ENCODE measurements around the gene POLG. TPM values are rescaled to one million over a fixed set of nuclear protein-coding genes. Genes with fewer than 3 reads are reported as not detected.

POLG gene
- total RNA-seq, 2 experiments from 2014 or later = 80.2 to 93.7 TPM

GRCh38 chr15:89330119-89330518 lies 4.5 kb downstream of the POLG start:
- H3K9me3 ChIP-seq (ENCODE audit: low read length) = no peaks in the 10 kb centered on the region
- TF ChIP-seq CTCF (conservative IDR thresholded peaks at IDR 0.05; ENCODE audit: low read length) = no peak
- TF ChIP-seq EZH2phosphoT487 (IDR thresholded peaks at IDR 0.05; ENCODE audit: borderline replicate concordance, low read depth, low read length) = no peak
- DNase-seq (ENCODE audit: low spot score) = no peak
- POLR2A ChIA-PET = no interaction called here
- H3K4me1 ChIP-seq (ENCODE audit: insufficient read depth, low read length, poor library complexity, severe bottlenecking) = peaks cover 33% of the 10 kb centered on the region
- peaks cover 25% of the 10 kb centered on the region for H4K20me1 ChIP-seq (ENCODE audit: insufficient read depth, low read length)
- H2AFZ ChIP-seq (ENCODE audit: low read length) = no peak overlapping the region
- intact Hi-C loops (cut with micrococcal nuclease; ENCODE audit: unreplicated experiment) = no loop called here
- no peak overlapping the region for H3K4me2 ChIP-seq (ENCODE audit: low read length)
- H3K9me2 ChIP-seq (ENCODE audit: insufficient read depth, low read length) = no peaks in the 10 kb centered on the region
- CTCF ChIA-PET (ENCODE audit: unreplicated experiment) = no interaction called here
- H3K4me3 ChIP-seq (ENCODE audit: low read depth, low read length, poor library complexity, severe bottlenecking) = no peak overlapping the region
- BruUV-seq (replicated peaks) = no TSS peak
- no peak overlapping the region for H3K27ac ChIP-seq (ENCODE audit: low read depth, low read length, poor library complexity, severe bottlenecking)
- H3K79me2 ChIP-seq (ENCODE audit: insufficient read depth, low read depth, low read length) = peaks cover 49% of the 10 kb centered on the region
- peaks cover 84% of the 10 kb centered on the region for H3K36me3 ChIP-seq (ENCODE audit: insufficient read depth, low read length)

- peaks cover 49% of the 10 kb centered on the region for H3K79me2 ChIP-seq (ENCODE audit: insufficient read depth, low read depth, low read length)
- BruUV-seq (replicated peaks) = no TSS peak
- intact Hi-C loops (cut with micrococcal nuclease; ENCODE audit: unreplicated experiment) = no loop called here
- peaks cover 33% of the 10 kb centered on the region for H3K4me1 ChIP-seq (ENCODE audit: insufficient read depth, low read length, poor library complexity, severe bottlenecking)
- H3K27ac ChIP-seq (ENCODE audit: low read depth, low read length, poor library complexity, severe bottlenecking) = no peak overlapping the region
- POLR2A ChIA-PET = interaction anchor here (1.0 kb wide), 1 partner anchor 31 kb away, joined by 3 read pairs; no protein-coding TSS in a partner anchor
- H3K9me3 ChIP-seq (ENCODE audit: low read length) = no peaks in the 10 kb centered on the region
- no peak overlapping the region for H3K4me2 ChIP-seq (ENCODE audit: low read length)
- no peak overlapping the region for H3K4me3 ChIP-seq (ENCODE audit: low read depth, low read length, poor library complexity, severe bottlenecking)
- no peak overlapping the region for H2AFZ ChIP-seq (ENCODE audit: low read length)
- H3K9me2 ChIP-seq (ENCODE audit: insufficient read depth, low read length) = no peaks in the 10 kb centered on the region
- CTCF ChIA-PET (ENCODE audit: unreplicated experiment) = no interaction called here
- peaks cover 25% of the 10 kb centered on the region for H4K20me1 ChIP-seq (ENCODE audit: insufficient read depth, low read length)
- peaks cover 90% of the 10 kb centered on the region for H3K36me3 ChIP-seq (ENCODE audit: insufficient read depth, low read length)
- DNase-seq (ENCODE audit: low spot score) = no peak
- no peak for TF ChIP-seq CTCF (conservative IDR thresholded peaks at IDR 0.05; ENCODE audit: low read length)
- no peak for TF ChIP-seq EZH2phosphoT487 (IDR thresholded peaks at IDR 0.05; ENCODE audit: borderline replicate concordance, low read depth, low read length)
Observed at GRCh38 chr15:89329329-89330084, 5.1 kb downstream of the POLG start.

All from OCI-LY7 (cell line).